ENCODE measurements around the gene GPAM. TPM values are rescaled to one million over a fixed set of nuclear protein-coding genes. Genes with fewer than 3 reads are reported as not detected.

GPAM gene
- total RNA-seq, 1 experiment from 2014 or later = 16.0 TPM

DNA sequence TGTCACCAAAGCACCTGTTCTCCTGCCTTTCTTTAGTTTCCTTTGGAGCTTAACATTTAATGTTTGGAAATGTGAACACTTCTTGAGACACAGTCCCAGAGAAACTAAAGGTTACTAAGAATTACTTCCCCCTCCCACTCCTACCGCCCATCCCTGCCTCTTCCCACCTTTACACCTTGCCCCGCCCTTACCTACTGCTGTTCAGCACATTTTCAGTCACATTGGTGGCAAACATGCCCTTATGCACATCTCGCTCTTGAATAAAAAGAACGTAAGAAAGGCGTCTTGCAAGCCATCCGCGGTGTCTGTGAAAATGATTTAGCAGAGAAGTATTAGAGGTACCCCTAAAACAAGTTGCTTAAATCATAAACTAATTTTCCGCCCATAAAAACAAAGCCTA lies 8.2 kb downstream of the GPAM start:
- H4K20me1 ChIP-seq (ENCODE audit: control insufficient read depth, insufficient read depth, insufficient read length) = no peaks in the 10 kb centered on the region
- TF ChIP-seq, protein P1, sequence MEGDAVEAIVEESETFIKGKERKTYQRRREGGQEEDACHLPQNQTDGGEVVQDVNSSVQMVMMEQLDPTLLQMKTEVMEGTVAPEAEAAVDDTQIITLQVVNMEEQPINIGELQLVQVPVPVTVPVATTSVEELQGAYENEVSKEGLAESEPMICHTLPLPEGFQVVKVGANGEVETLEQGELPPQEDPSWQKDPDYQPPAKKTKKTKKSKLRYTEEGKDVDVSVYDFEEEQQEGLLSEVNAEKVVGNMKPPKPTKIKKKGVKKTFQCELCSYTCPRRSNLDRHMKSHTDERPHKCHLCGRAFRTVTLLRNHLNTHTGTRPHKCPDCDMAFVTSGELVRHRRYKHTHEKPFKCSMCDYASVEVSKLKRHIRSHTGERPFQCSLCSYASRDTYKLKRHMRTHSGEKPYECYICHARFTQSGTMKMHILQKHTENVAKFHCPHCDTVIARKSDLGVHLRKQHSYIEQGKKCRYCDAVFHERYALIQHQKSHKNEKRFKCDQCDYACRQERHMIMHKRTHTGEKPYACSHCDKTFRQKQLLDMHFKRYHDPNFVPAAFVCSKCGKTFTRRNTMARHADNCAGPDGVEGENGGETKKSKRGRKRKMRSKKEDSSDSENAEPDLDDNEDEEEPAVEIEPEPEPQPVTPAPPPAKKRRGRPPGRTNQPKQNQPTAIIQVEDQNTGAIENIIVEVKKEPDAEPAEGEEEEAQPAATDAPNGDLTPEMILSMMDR (conservative IDR thresholded peaks at IDR 0.05) = no peak
- H3K23me2 ChIP-seq (ENCODE audit: insufficient read length, low read depth, low read length, poor library complexity, severe bottlenecking) = no peaks in the 10 kb centered on the region
- no peak overlapping the region for H3K56ac ChIP-seq (ENCODE audit: insufficient read length, low read depth, low read length)
- H2BK12ac ChIP-seq (ENCODE audit: insufficient read length, low read depth, low read length) = no peak overlapping the region
- H2BK15ac ChIP-seq (ENCODE audit: low read depth, low read length) = no peak overlapping the region
- no peak overlapping the region for H4K8ac ChIP-seq (replicated peaks; ENCODE audit: insufficient read length, low read depth, low read length)
- no peak overlapping the region for H3K23ac ChIP-seq (ENCODE audit: insufficient read length, low read depth, low read length)
- H2BK5ac ChIP-seq (ENCODE audit: insufficient read length, low read length) = no peak overlapping the region
- H3K4me2 ChIP-seq (ENCODE audit: insufficient read depth, insufficient read length, low read length) = no peak overlapping the region
- H3K27me3 ChIP-seq (ENCODE audit: insufficient read depth, low read length) = no peaks in the 10 kb centered on the region
- H2AFZ ChIP-seq (ENCODE audit: low read length) = no peak overlapping the region
- no peak overlapping the region for H4K5ac ChIP-seq (ENCODE audit: insufficient read length, low read depth, low read length)
- Mint-ChIP-seq H3K4me1 (no peaks in the 10 kb centered on the region), H3K27me3 (ENCODE audit: low read depth) (no peaks in the 10 kb centered on the region), H3K36me3 (ENCODE audit: insufficient read depth in 1 of 3, low read depth in 3 of 3) (peaks cover 24 to 68% (median 46%) of the 10 kb centered on the region in 3 experiments), H3K9me3 (no peaks in the 10 kb centered on the region; a peak in 1 of 5 replicates), H3K4me3 (no peak overlapping the region), H3K27ac (no peak overlapping the region)
- H2AK5ac ChIP-seq (ENCODE audit: insufficient read length, low read length) = no peak overlapping the region
- H3K27ac ChIP-seq (ENCODE audit: insufficient read length, low read depth, low read length) = no peak overlapping the region
- WGBS (ENCODE audit: extremely low coverage, insufficient read length, low lambda C conversion rate) = no CpG with 5 or more reads among the region's 8 CpGs
- no peak for DNase-seq
- H2BK120ac ChIP-seq (ENCODE audit: low read depth, low read length, poor library complexity, severe bottlenecking) = no peak overlapping the region
- H3K79me2 ChIP-seq (ENCODE audit: insufficient read depth, low read length) = no peaks in the 10 kb centered on the region
- no peaks in the 10 kb centered on the region for H3K9me3 ChIP-seq (ENCODE audit: control insufficient read depth, low read depth, low read length)
- no peaks in the 10 kb centered on the region for H3K4me1 ChIP-seq (ENCODE audit: insufficient read depth, low read length)
- H3K14ac ChIP-seq (ENCODE audit: insufficient read depth, low read length) = no peak overlapping the region
- no peak overlapping the region for H3K9ac ChIP-seq (ENCODE audit: extremely low read depth, insufficient read length, low read length)
- H3T11ph ChIP-seq (ENCODE audit: low read length) = no peak overlapping the region
- H4K91ac ChIP-seq (ENCODE audit: insufficient read length, low read depth, low read length) = no peak overlapping the region
- no peaks in the 10 kb centered on the region for H3K79me1 ChIP-seq (ENCODE audit: insufficient read depth, low read depth, low read length, poor library complexity, severe bottlenecking)
- no peak overlapping the region for H3K18ac ChIP-seq (ENCODE audit: insufficient read length, low read depth, low read length)
- H2BK20ac ChIP-seq (ENCODE audit: low read depth, low read length, poor library complexity, severe bottlenecking) = no peak overlapping the region
- H3K4ac ChIP-seq (ENCODE audit: low read depth, low read length) = no peak overlapping the region

All from H9 (cell line).